Effector memory CD8-positive, alpha-beta T cell (primary cell): Measurements from ENCODE around the gene MACROD2.

ENCODE experiments used
- ATAC-seq: fragments of 150-1000 bp; cut with Tn5 transposase; replicated peaks from 2 replicates; pipeline ENCODE4 v1.10.0; 2021; ENCODE audit warnings: mild to moderate bottlenecking, moderate library complexity
- DNase-seq, 3 experiments: peaks; one replicate each; pipeline ENCODE4 v3.0.0; 2021
- H3K27ac Mint-ChIP-seq, 2 donors: one replicate each; pipeline ENCODE4 v1.8.0; 2022; ENCODE audit warnings: mild to moderate bottlenecking in 2 of 2, mixed read lengths in 2 of 2, moderate library complexity in 2 of 2
- H3K27me3 Mint-ChIP-seq, 2 donors: one replicate each; pipeline ENCODE4 v1.8.0; 2022; ENCODE audit warnings: mixed read lengths in 2 of 2
- H3K36me3 Mint-ChIP-seq: one replicate; pipeline ENCODE4 v1.8.0; 2022; ENCODE audit warnings: mild to moderate bottlenecking, moderate library complexity, mixed read lengths; ENCODE audit not compliant: insufficient read depth
- H3K4me1 Mint-ChIP-seq, 2 donors: one replicate each; pipeline ENCODE4 v1.8.0; 2022; ENCODE audit warnings: low read depth in 2 of 2, mixed read lengths in 2 of 2
- H3K4me3 Mint-ChIP-seq, 2 donors: one replicate each; pipeline ENCODE4 v1.8.0; 2022; ENCODE audit warnings: mild to moderate bottlenecking in 2 of 2, mixed read lengths in 2 of 2, moderate library complexity in 2 of 2
- H3K9me3 Mint-ChIP-seq, 2 donors: one replicate each; pipeline ENCODE4 v1.8.0; 2022; ENCODE audit warnings: mixed read lengths in 2 of 2

Gene MACROD2

GRCh38 chr20:15476781-15477180 is 1481.5 kb downstream of the MACROD2 start:
- no peak for ATAC-seq
- Mint-ChIP-seq H3K4me3 (no peak overlapping the region), H3K9me3 (peaks cover 5 to 12% of the 10 kb centered on the region in 2 donors), H3K36me3 (no peaks in the 10 kb centered on the region), H3K27me3 (no peaks in the 10 kb centered on the region), H3K27ac (no peak overlapping the region), H3K4me1 (no peaks in the 10 kb centered on the region)
- no peak for DNase-seq

DNA sequence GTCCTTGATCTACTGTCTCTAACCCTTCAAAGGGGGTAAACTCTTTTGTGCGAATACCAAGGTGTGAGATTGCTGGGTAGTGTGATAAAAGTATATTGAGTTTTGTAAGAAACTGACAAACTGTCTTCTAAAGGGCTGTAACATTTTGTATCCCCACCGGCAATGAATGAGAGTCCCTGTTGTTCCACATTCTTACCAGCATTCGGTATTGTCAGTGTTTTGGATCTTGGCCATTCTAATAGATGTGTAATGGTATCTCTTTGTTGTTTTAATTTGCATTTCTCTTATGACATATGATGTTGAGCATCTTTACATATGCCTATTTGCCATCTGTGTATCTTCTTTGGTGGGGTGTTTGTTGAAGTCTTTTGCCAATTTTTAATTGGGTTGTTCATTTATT is 1487.2 kb downstream of the MACROD2 start:
- H3K9me3 Mint-ChIP-seq, result peaks cover 6 to 10% of the 10 kb centered on the region in 2 donors
- no peaks in the 10 kb centered on the region for H3K4me1 Mint-ChIP-seq
- H3K27ac Mint-ChIP-seq, result no peak overlapping the region
- DNase-seq (no peak), ATAC-seq (no peak)
- H3K4me3 Mint-ChIP-seq, result no peak overlapping the region
- no peaks in the 10 kb centered on the region for H3K27me3 Mint-ChIP-seq
- H3K36me3 Mint-ChIP-seq, result no peaks in the 10 kb centered on the region

DNA sequence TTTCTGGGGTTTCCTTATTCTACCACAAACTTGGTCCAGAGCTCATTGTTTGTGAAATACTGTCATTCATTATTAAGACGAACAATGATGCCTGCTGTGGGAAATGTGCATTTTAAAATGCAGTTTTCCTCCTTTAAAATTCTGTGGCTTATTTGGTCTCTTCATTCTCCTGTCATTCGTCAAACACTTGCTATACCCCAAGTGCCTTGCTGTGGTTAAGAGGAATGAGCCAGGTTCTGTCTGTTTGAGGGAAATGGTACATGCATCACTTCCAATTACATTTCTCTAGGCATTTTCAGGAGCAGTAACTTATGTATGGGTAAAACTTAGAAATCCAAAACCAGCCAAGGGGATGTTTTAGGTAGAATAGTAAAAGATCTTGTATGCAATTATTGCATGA is 1490.2 kb downstream of the MACROD2 start:
- H3K27ac Mint-ChIP-seq, result no peak overlapping the region
- DNase-seq, result no peak

DNA sequence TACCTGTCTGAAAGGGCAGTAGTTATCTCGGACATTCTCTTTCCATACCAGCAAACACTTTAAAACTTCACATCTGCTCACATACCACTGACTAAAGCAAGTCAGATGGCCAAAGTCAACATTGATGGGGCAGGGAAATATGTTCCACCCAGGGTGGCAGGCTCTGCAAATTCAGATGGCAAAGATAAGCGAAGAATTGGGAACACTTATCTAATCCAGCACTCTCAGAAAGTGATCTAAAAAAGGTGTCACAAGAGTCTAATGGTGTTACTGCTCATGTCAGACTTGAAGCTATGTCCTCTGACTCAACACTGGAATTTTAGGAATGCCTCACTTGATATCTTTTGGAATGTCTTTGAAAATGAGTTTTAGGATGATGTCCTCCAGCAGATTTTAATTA is 1491.7 kb downstream of the MACROD2 start:
- no peak for DNase-seq
- H3K27me3 Mint-ChIP-seq, result no peaks in the 10 kb centered on the region
- no peak overlapping the region for H3K4me3 Mint-ChIP-seq
- no peaks in the 10 kb centered on the region for H3K36me3 Mint-ChIP-seq
- no peak for ATAC-seq
- H3K27ac Mint-ChIP-seq, result no peak overlapping the region
- H3K4me1 Mint-ChIP-seq, result no peaks in the 10 kb centered on the region
- peaks cover 1 to 8% of the 10 kb centered on the region in 2 donors for H3K9me3 Mint-ChIP-seq

More for the DNA sequence above, 1490.2 kb downstream of the MACROD2 start:
- ATAC-seq, result no peak
- H3K4me3 Mint-ChIP-seq, result no peak overlapping the region
- H3K4me1 Mint-ChIP-seq, result no peaks in the 10 kb centered on the region
- H3K9me3 Mint-ChIP-seq, result peaks cover 5 to 14% of the 10 kb centered on the region in 2 donors
- H3K27me3 Mint-ChIP-seq, result no peaks in the 10 kb centered on the region
- H3K36me3 Mint-ChIP-seq, result no peaks in the 10 kb centered on the region

- DNase-seq, result no peak
- Mint-ChIP-seq H3K4me3 (no peak overlapping the region), H3K9me3 (peaks cover 1 to 8% of the 10 kb centered on the region in 2 donors), H3K36me3 (no peaks in the 10 kb centered on the region), H3K4me1 (no peaks in the 10 kb centered on the region), H3K27ac (no peak overlapping the region), H3K27me3 (no peaks in the 10 kb centered on the region)
- ATAC-seq, result no peak
Measured at GRCh38 chr20:15487682-15488081, 1492.4 kb downstream of the MACROD2 start.

DNA sequence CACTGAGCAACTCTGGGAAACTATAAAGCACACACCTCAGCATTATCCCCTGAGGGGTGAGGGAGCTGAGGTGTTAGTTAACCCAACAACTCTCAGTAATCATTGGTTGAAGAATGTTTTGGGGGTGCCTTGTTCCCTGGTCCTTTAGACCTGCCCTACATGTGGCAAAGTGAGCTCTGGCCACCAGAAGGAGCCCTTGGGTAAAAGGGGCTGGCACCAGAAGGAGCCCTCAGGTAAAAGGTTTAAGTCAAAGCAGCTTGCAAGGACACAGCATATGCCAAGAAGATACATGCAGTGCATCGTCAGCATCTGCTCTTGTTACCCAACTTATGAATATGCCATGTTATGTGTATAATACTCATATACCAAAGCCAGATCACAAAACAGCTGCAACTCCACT is 1496.3 kb downstream of the MACROD2 start:
- ATAC-seq, result no peak
- Mint-ChIP-seq H3K36me3 (no peaks in the 10 kb centered on the region), H3K4me1 (no peaks in the 10 kb centered on the region), H3K27ac (no peak overlapping the region), H3K27me3 (no peaks in the 10 kb centered on the region), H3K9me3 (peaks cover 6 to 21% of the 10 kb centered on the region in 2 donors), H3K4me3 (no peak overlapping the region)
- DNase-seq, result no peak

GRCh38 chr20:15494851-15495250 is 1499.5 kb downstream of the MACROD2 start:
- Mint-ChIP-seq H3K4me3 (no peak overlapping the region), H3K4me1 (no peaks in the 10 kb centered on the region), H3K27me3 (no peaks in the 10 kb centered on the region), H3K27ac (no peak overlapping the region), H3K36me3 (no peaks in the 10 kb centered on the region), H3K9me3 (peaks cover 10 to 23% of the 10 kb centered on the region in 2 donors)
- ATAC-seq (no peak), DNase-seq (no peak)

- ATAC-seq (no peak), DNase-seq (no peak)
- Mint-ChIP-seq H3K9me3 (peaks cover 10 to 23% of the 10 kb centered on the region in 2 donors), H3K36me3 (no peaks in the 10 kb centered on the region), H3K4me3 (no peak overlapping the region), H3K27ac (no peak overlapping the region), H3K27me3 (no peaks in the 10 kb centered on the region), H3K4me1 (no peaks in the 10 kb centered on the region)
Measured at GRCh38 chr20:15496501-15497039, 1501.3 kb downstream of the MACROD2 start.

- Mint-ChIP-seq H3K4me1 (no peaks in the 10 kb centered on the region), H3K27me3 (no peaks in the 10 kb centered on the region)
Measured at GRCh38 chr20:15498926-15499325, 1503.6 kb downstream of the MACROD2 start.

DNA sequence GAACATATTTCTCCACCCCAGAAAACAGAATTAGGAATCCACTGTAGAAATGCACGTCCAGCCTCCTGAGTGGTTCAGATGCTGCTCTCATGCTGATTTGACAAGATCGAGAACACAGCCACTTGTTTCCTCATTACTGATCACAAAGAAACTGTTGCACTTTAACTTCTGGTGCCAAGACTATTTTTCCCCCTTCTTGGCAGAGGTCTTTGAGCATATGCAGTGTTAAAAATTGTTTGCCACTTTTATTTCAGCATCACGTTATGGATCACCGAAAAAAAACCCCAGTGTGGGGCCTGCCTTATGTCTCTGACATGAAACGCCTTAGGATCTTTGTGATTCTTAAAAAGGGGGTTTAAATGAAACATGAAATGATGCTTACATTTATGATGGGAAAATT is 1511.0 kb downstream of the MACROD2 start:
- H3K9me3 Mint-ChIP-seq, result peaks cover 0 to 7% of the 10 kb centered on the region in 2 donors
- no peak overlapping the region for H3K4me3 Mint-ChIP-seq
- no peaks in the 10 kb centered on the region for H3K4me1 Mint-ChIP-seq
- no peaks in the 10 kb centered on the region for H3K36me3 Mint-ChIP-seq
- ATAC-seq (no peak), DNase-seq (no peak)
- H3K27me3 Mint-ChIP-seq, result no peaks in the 10 kb centered on the region
- no peak overlapping the region for H3K27ac Mint-ChIP-seq

More at GRCh38 chr20:15498926-15499325, 1503.6 kb downstream of the MACROD2 start:
- Mint-ChIP-seq H3K9me3 (peaks cover 15 to 23% of the 10 kb centered on the region in 2 donors), H3K27ac (no peak overlapping the region), H3K4me3 (no peak overlapping the region), H3K36me3 (no peaks in the 10 kb centered on the region)
- ATAC-seq (no peak), DNase-seq (no peak)

- Mint-ChIP-seq H3K4me3 (no peak overlapping the region), H3K9me3 (peaks cover 0 to 5% of the 10 kb centered on the region in 2 donors), H3K36me3 (no peaks in the 10 kb centered on the region), H3K27ac (no peak overlapping the region), H3K4me1 (no peaks in the 10 kb centered on the region), H3K27me3 (no peaks in the 10 kb centered on the region)
- ATAC-seq (no peak), DNase-seq (no peak)
Measured at GRCh38 chr20:15507151-15507550, 1511.8 kb downstream of the MACROD2 start.

GRCh38 chr20:15511551-15511950 is 1516.2 kb downstream of the MACROD2 start:
- no peaks in the 10 kb centered on the region for H3K9me3 Mint-ChIP-seq
- ATAC-seq, result no peak
- H3K27ac Mint-ChIP-seq, result no peak overlapping the region
- no peaks in the 10 kb centered on the region for H3K36me3 Mint-ChIP-seq
- H3K4me1 Mint-ChIP-seq, result no peaks in the 10 kb centered on the region
- no peaks in the 10 kb centered on the region for H3K27me3 Mint-ChIP-seq
- DNase-seq, result no peak
- H3K4me3 Mint-ChIP-seq, result no peak overlapping the region

DNA sequence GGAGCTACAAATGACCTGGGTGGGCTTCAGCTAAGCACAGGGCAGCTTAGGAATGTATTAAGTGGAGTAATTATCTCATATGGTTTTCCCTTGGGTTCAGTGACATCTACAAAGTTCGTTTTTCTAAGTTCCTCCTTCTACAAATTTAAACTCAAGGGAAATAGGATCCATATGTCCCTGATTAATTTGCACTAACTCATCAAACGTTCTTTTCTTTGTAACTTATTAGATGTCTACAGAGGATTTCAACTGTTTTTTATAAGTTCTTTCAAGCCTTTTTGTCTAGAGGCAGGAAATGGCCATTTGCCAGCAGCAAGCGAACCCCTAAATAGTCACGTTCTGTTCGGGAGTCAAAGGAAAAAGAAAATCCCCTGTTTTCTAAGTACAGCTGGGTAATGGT is 1517.6 kb downstream of the MACROD2 start:
- Mint-ChIP-seq H3K27me3 (no peaks in the 10 kb centered on the region), H3K27ac (no peak overlapping the region), H3K4me1 (no peaks in the 10 kb centered on the region), H3K4me3 (no peak overlapping the region), H3K9me3 (peaks cover 0 to 3% of the 10 kb centered on the region in 2 donors), H3K36me3 (no peaks in the 10 kb centered on the region)
- ATAC-seq, result no peak
- DNase-seq, result no peak

DNA sequence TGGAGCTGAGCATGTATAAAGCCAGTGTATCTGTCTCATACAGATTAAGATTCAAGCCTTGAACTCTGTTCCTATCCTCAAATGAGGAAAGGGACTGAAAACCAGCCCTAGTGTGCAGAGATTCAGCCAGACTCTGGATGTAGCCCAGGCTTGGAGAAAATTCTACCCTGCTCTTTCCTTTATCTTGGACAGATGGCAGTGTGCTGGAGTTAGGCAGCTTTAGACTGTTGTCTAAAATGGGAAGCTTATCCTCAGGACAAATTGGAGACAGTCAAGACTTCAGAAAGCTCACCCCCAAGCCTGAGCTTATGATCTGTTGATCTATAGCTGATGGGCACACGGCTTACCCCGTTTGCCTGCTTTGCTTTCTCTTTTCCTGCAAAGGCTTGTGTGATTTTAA is 1520.4 kb downstream of the MACROD2 start:
- DNase-seq (no peak), ATAC-seq (no peak)
- peaks cover 3 to 8% of the 10 kb centered on the region in 2 donors for H3K9me3 Mint-ChIP-seq
- no peak overlapping the region for H3K4me3 Mint-ChIP-seq
- H3K27me3 Mint-ChIP-seq, result no peaks in the 10 kb centered on the region
- no peaks in the 10 kb centered on the region for H3K4me1 Mint-ChIP-seq
- H3K27ac Mint-ChIP-seq, result no peak overlapping the region
- H3K36me3 Mint-ChIP-seq, result no peaks in the 10 kb centered on the region
